HG02938 (cell line): ENCODE results near the gene NAV2.
"Not testable (repeated sequence)": the region's sequence is repeated elsewhere in the genome, so short reads cannot be mapped to it uniquely, and the experiment has no call there.

Experiments used
- ATAC-seq: cut with Tn5 transposase; IDR thresholded peaks from one replicate; pipeline ENCODE4 v1.9.1; 2021; ENCODE audit warnings: mild to moderate bottlenecking, moderate library complexity; ENCODE audit not compliant: unreplicated experiment

NAV2 gene

GRCh38 chr11:19985111-19985510, 272.5 kb downstream of the NAV2 start:
- ATAC-seq: no peak

- ATAC-seq: no peak
Observed at GRCh38 chr11:19987331-19987801, 274.7 kb downstream of the NAV2 start.

GRCh38 chr11:19988598-19988997, 276.0 kb downstream of the NAV2 start:
- no peak for ATAC-seq

GRCh38 chr11:19989191-19989590, 276.6 kb downstream of the NAV2 start:
- no peak for ATAC-seq

GRCh38 chr11:19992162-19992561, 279.5 kb downstream of the NAV2 start:
- ATAC-seq: no peak

- no peak for ATAC-seq
Observed at GRCh38 chr11:19992998-19993397, 280.4 kb downstream of the NAV2 start.

- ATAC-seq: no peak
Observed at GRCh38 chr11:19994672-19995071, 282.0 kb downstream of the NAV2 start.

GRCh38 chr11:19995145-19995544, 282.5 kb downstream of the NAV2 start:
- no peak for ATAC-seq

GRCh38 chr11:19996571-19996970, 283.9 kb downstream of the NAV2 start:
- no peak for ATAC-seq

GRCh38 chr11:20000022-20000350, 287.3 kb downstream of the NAV2 start:
- ATAC-seq: no peak

GRCh38 chr11:20000351-20001134, 287.9 kb downstream of the NAV2 start:
- ATAC-seq: no peak

GRCh38 chr11:20002312-20003216, 289.9 kb downstream of the NAV2 start:
- ATAC-seq: no peak

GRCh38 chr11:20003351-20003750, 290.7 kb downstream of the NAV2 start:
- ATAC-seq: no peak

GRCh38 chr11:20004866-20005265, 292.2 kb downstream of the NAV2 start:
- no peak for ATAC-seq

- ATAC-seq: no peak
Observed at GRCh38 chr11:20005747-20006146, 293.1 kb downstream of the NAV2 start.

GRCh38 chr11:20006618-20007017, 294.0 kb downstream of the NAV2 start:
- not testable (repeated sequence) for ATAC-seq

GRCh38 chr11:20007386-20007785, 294.7 kb downstream of the NAV2 start:
- no peak for ATAC-seq

- ATAC-seq: no peak
Observed at GRCh38 chr11:20008190-20008870, 295.7 kb downstream of the NAV2 start.

- no peak for ATAC-seq
Observed at GRCh38 chr11:20008871-20009644, 296.4 kb downstream of the NAV2 start.

GRCh38 chr11:20010156-20010850, 297.7 kb downstream of the NAV2 start:
- no peak for ATAC-seq
